ENCODE data around the gene NR1H2. TPM values are rescaled to one million over a fixed set of nuclear protein-coding genes. Genes with fewer than 3 reads are reported as not detected.
A peak's percentile ranks its signal among the peaks of the same experiment; 100 is the strongest.

Gene NR1H2
- total RNA-seq, 1 donor: 71.2 TPM

- TF ChIP-seq CTCF (IDR thresholded peaks at IDR 0.05; ENCODE audit: insufficient read depth, low read depth, low read length): no peak
- H3K4me3 ChIP-seq (ENCODE audit: low read depth, low read length): no peak overlapping the region
- peak; percentile 4 for DNase-seq (ENCODE audit: low read depth)
Observed at GRCh38 chr19:50330365-50331078, 45.7 kb upstream of the NR1H2 start.

- TF ChIP-seq CTCF (IDR thresholded peaks at IDR 0.05; ENCODE audit: insufficient read depth, low read depth, low read length): no peak
- no peak overlapping the region for H3K4me3 ChIP-seq (ENCODE audit: low read depth, low read length)
- no peak for DNase-seq (ENCODE audit: low read depth)
Observed at GRCh38 chr19:50331221-50331993, 44.9 kb upstream of the NR1H2 start.

- DNase-seq (ENCODE audit: low read depth): no peak
- H3K4me3 ChIP-seq (ENCODE audit: low read depth, low read length): no peak overlapping the region
- TF ChIP-seq CTCF (IDR thresholded peaks at IDR 0.05; ENCODE audit: insufficient read depth, low read depth, low read length): no peak
Observed at GRCh38 chr19:50331994-50332243, 44.3 kb upstream of the NR1H2 start.

GRCh38 chr19:50332244-50333038, 43.8 kb upstream of the NR1H2 start:
- DNase-seq (ENCODE audit: low read depth): no peak
- no peak for TF ChIP-seq CTCF (IDR thresholded peaks at IDR 0.05; ENCODE audit: insufficient read depth, low read depth, low read length)
- no peak overlapping the region for H3K4me3 ChIP-seq (ENCODE audit: low read depth, low read length)

GRCh38 chr19:50333235-50333736, 43.0 kb upstream of the NR1H2 start:
- peak overlapping the region; percentile 46 for H3K4me3 ChIP-seq (ENCODE audit: low read depth, low read length)
- DNase-seq (ENCODE audit: low read depth): peak; percentile 42
- no peak for TF ChIP-seq CTCF (IDR thresholded peaks at IDR 0.05; ENCODE audit: insufficient read depth, low read depth, low read length)

GRCh38 chr19:50333737-50334617, 42.3 kb upstream of the NR1H2 start:
- TF ChIP-seq CTCF (IDR thresholded peaks at IDR 0.05; ENCODE audit: insufficient read depth, low read depth, low read length): no peak
- H3K4me3 ChIP-seq (ENCODE audit: low read depth, low read length): peak overlapping the region; percentile 46
- DNase-seq (ENCODE audit: low read depth): no peak
